GM12892 (cell line): Measurements from ENCODE around the gene MYH6.
"Not testable (repeated sequence)": the region's sequence is repeated elsewhere in the genome, so short reads cannot be mapped to it uniquely, and the experiment has no call there.

Experiments
- DNase-seq: peaks from one replicate; pipeline ENCODE4 v3.0.0; 2011; ENCODE audit not compliant: insufficient read length
- FAIRE-seq: peaks from 2 replicates; lab custom pipeline; 2011; peaks lifted over from hg19 to GRCh38; lab: Jason Lieb, UNC
- POLR2A ChIP-seq: IDR thresholded peaks from 2 replicates; pipeline ENCODE4 v1.6.1; 2011; ENCODE audit warnings: low read depth, low read length, control low read depth
- POLR2AphosphoS5 ChIP-seq: IDR thresholded peaks from 2 replicates; pipeline ENCODE4 v1.6.1; 2011; ENCODE audit warnings: low read depth, low read length, control low read depth
- TAF1 ChIP-seq: IDR thresholded peaks from 2 replicates; pipeline ENCODE4 v1.6.1; 2011; ENCODE audit warnings: low read depth, mild to moderate bottlenecking, control low read depth, low read length, borderline replicate concordance

The MYH6 gene

GRCh38 chr14:23399136-23399535 is 8.9 kb downstream of the MYH6 start:
- FAIRE-seq: no peak
- no peak for DNase-seq
- no peak for TF ChIP-seq POLR2AphosphoS5

GRCh38 chr14:23398348-23398747 is 9.7 kb downstream of the MYH6 start:
- DNase-seq (no peak), FAIRE-seq (no peak)
- TF ChIP-seq POLR2A: no peak
- TF ChIP-seq POLR2AphosphoS5: no peak
- no peak for TF ChIP-seq TAF1

- no peak for TF ChIP-seq POLR2A
- no peak for TF ChIP-seq POLR2AphosphoS5
- no peak for TF ChIP-seq TAF1
- DNase-seq: no peak
- no peak for FAIRE-seq
These were observed 11.2 kb downstream of the MYH6 start for GRCh38 chr14:23396781-23397407.

- TF ChIP-seq POLR2AphosphoS5 (no peak), POLR2A (no peak), TAF1 (no peak)
- DNase-seq (no peak), FAIRE-seq (no peak)
These were observed 11.9 kb downstream of the MYH6 start for GRCh38 chr14:23396126-23396525.

GRCh38 chr14:23392613-23393012 is 15.5 kb downstream of the MYH6 start:
- FAIRE-seq: no peak
- DNase-seq: no peak
- TF ChIP-seq POLR2A: no peak
- TF ChIP-seq POLR2AphosphoS5: no peak
- TF ChIP-seq TAF1: no peak

- DNase-seq, FAIRE-seq: not testable (repeated sequence)
These were observed 18.2 kb downstream of the MYH6 start for GRCh38 chr14:23389871-23390270.

GRCh38 chr14:23389396-23389795 is 18.7 kb downstream of the MYH6 start:
- DNase-seq (no peak), FAIRE-seq (no peak)
- TF ChIP-seq TAF1 (no peak), POLR2AphosphoS5 (no peak), POLR2A (no peak)

- TF ChIP-seq TAF1 (no peak), POLR2AphosphoS5 (no peak), POLR2A (no peak)
- DNase-seq (no peak), FAIRE-seq (no peak)
These were observed 19.1 kb downstream of the MYH6 start for GRCh38 chr14:23388996-23389395.

GRCh38 chr14:23387916-23388882 is 19.9 kb downstream of the MYH6 start:
- FAIRE-seq (no peak), DNase-seq (no peak)
- no peak for TF ChIP-seq POLR2A
- no peak for TF ChIP-seq POLR2AphosphoS5
- no peak for TF ChIP-seq TAF1

GRCh38 chr14:23386999-23387398 is 21.1 kb downstream of the MYH6 start:
- no peak for FAIRE-seq
- TF ChIP-seq POLR2AphosphoS5: no peak
- TF ChIP-seq POLR2A: no peak
- TF ChIP-seq TAF1: no peak
- DNase-seq: no peak

- not testable (repeated sequence) for DNase-seq, FAIRE-seq
These were observed 21.8 kb downstream of the MYH6 start for GRCh38 chr14:23386266-23386657.

GRCh38 chr14:23385642-23386265 is 22.3 kb downstream of the MYH6 start:
- no peak for DNase-seq
- FAIRE-seq: no peak
- no peak for TF ChIP-seq TAF1
